LHCN-M2 (cell line): ENCODE measurements around the gene SKAP2. TPM values are rescaled to one million over a fixed set of nuclear protein-coding genes. Genes with fewer than 3 reads are reported as not detected.

Source experiments
- DNase-seq: peaks from one replicate; pipeline ENCODE4 v3.0.0-alpha.2; 2012; ENCODE audit warnings: low read depth
- total RNA-seq: library from RNA; depleted of rRNA; stranded (reverse); fragments of >200 nt; gene quantifications from 2 replicates; pipeline ENCODE4 v1.2.3, GENCODE V29; 2014

SKAP2 gene
- total RNA-seq, 1 experiment from 2014 or later, result 60.7 TPM

- DNase-seq, result no peak
Measured at GRCh38 chr7:26638140-26638539, 226.2 kb downstream of the SKAP2 start.

- no peak for DNase-seq
Measured at GRCh38 chr7:26637610-26638009, 226.8 kb downstream of the SKAP2 start.

GRCh38 chr7:26636808-26637207 lies 227.6 kb downstream of the SKAP2 start:
- DNase-seq, result no peak

GRCh38 chr7:26633557-26633956 lies 230.8 kb downstream of the SKAP2 start:
- DNase-seq, result no peak

GRCh38 chr7:26631601-26632000 lies 232.8 kb downstream of the SKAP2 start:
- DNase-seq, result no peak

- no peak for DNase-seq
Measured at GRCh38 chr7:26630941-26631580, 233.3 kb downstream of the SKAP2 start.

GRCh38 chr7:26630361-26630760 lies 234.0 kb downstream of the SKAP2 start:
- DNase-seq, result no peak

- no peak for DNase-seq
Measured at GRCh38 chr7:26629696-26630095, 234.7 kb downstream of the SKAP2 start.

GRCh38 chr7:26627891-26628341 lies 236.5 kb downstream of the SKAP2 start:
- no peak for DNase-seq

- no peak for DNase-seq
Measured at GRCh38 chr7:26627221-26627620, 237.2 kb downstream of the SKAP2 start.

GRCh38 chr7:26626687-26627086 lies 237.7 kb downstream of the SKAP2 start:
- DNase-seq, result no peak

- no peak for DNase-seq
Measured at GRCh38 chr7:26626156-26626555, 238.2 kb downstream of the SKAP2 start.

GRCh38 chr7:26625286-26625685 lies 239.1 kb downstream of the SKAP2 start:
- DNase-seq, result no peak

GRCh38 chr7:26624839-26625238 lies 239.6 kb downstream of the SKAP2 start:
- DNase-seq, result no peak

- no peak for DNase-seq
Measured at GRCh38 chr7:26624431-26624830, 240.0 kb downstream of the SKAP2 start.

GRCh38 chr7:26620352-26620751 lies 244.0 kb downstream of the SKAP2 start:
- peak; percentile 6 for DNase-seq

- DNase-seq, result no peak
Measured at GRCh38 chr7:26619348-26619984, 244.9 kb downstream of the SKAP2 start.

GRCh38 chr7:26618898-26619297 lies 245.5 kb downstream of the SKAP2 start:
- no peak for DNase-seq

GRCh38 chr7:26618449-26618848 lies 245.9 kb downstream of the SKAP2 start:
- no peak for DNase-seq
